AG04449 (cell line): ENCODE results near the gene PYGB.

Source experiments
- CTCF ChIA-PET: fragments of 350-600 bp; formaldehyde crosslinking; extraction: SDS; loops from one replicate; lab custom pipeline; 2021; ENCODE audit warnings: antibody characterized with exemption; lab: Yijun Ruan, JAX
- POLR2A ChIA-PET: fragments of 400-600, 350-600 bp; formaldehyde crosslinking; extraction: SDS; loops from one replicate; lab custom pipeline; 2020; ENCODE audit warnings: antibody characterized with exemption, inconsistent platforms; lab: Yijun Ruan, JAX
- DNase-seq: peaks from one replicate; pipeline ENCODE4 v3.0.0-alpha.2; 2010; ENCODE audit warnings: low read depth, low spot score
- H3K4me3 ChIP-seq: 2 replicates; pipeline ENCODE4 v1.5.1; 2011; ENCODE audit warnings: low read depth, mild to moderate bottlenecking, control low read depth, low read length
- CTCF ChIP-seq: IDR thresholded peaks from one replicate; pipeline ENCODE4 v1.5.1; 2011; ENCODE audit warnings: mild to moderate bottlenecking, moderate library complexity, low read length, control low read depth, inconsistent platforms; ENCODE audit not compliant: insufficient read depth; ENCODE audit errors: missing control alignments

Gene PYGB

GRCh38 chr20:25293910-25294458 is 46.1 kb downstream of the PYGB start:
- ChIA-PET POLR2A (no interaction called here), CTCF (interaction anchor here (1.0 to 5.0 kb wide), 13 partner anchors 8 to 300 kb away, joined by 3 to 99 read pairs (median 4); partner anchors contain the start of gene PYGB)
- no peak for DNase-seq
- no peak for TF ChIP-seq CTCF
- H3K4me3 ChIP-seq = no peak overlapping the region

DNA sequence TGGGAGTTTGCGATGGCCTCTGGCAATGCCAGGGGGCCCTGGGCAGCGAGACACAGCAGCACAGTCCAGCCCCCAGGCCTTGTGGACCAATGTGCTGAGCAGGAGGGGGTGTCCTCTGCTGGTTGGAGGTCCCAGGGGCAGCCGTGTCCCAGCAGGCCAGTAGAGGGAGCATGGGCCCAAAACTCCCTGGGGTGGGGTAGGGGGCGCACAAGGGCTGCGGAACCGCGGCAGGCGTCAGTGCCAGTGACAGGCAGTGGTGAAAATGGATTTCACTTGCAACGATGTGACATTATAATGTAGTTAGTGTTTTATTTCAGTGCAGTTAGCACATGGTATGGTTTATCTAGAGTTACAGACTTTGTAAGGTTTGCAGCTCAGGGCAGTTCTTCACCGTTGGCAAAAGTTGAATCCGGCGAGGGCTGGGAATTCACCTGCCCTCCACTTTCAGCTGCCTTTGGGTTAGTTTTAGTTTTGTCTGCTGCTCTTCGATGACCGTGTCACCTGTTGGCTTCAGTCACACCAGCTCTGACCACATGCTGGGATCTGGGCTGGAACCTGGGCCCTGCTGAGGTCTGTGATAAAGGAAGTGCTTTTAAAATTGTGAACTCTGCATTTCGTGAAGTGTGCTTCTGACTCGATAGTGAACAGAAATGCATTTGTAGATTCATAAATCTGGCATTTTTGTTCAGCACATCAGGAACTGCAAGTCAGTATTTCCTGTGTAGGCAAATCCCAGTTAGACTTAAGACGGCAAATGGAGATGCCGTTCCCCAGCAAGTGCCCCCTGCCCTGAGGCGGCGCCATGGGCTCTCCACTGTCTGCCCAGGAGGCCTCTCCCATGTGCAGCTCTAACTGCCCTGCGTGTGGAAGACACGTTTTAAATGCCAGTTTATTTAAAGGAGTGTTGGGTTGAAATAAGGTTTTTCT is 46.8 kb downstream of the PYGB start:
- ChIA-PET POLR2A (no interaction called here), CTCF (interaction anchor here (0.6 to 5.0 kb wide), 19 partner anchors 8 to 301 kb away, joined by 3 to 99 read pairs (median 5); partner anchors contain the start of gene PYGB)
- DNase-seq = no peak
- no peak overlapping the region for H3K4me3 ChIP-seq
- peak; percentile 100 for TF ChIP-seq CTCF

- H3K4me3 ChIP-seq = no peak overlapping the region
- ChIA-PET POLR2A (no interaction called here), CTCF (interaction anchor here (0.6 to 5.0 kb wide), 17 partner anchors 9 to 301 kb away, joined by 3 to 99 read pairs (median 5); no protein-coding TSS in a partner anchor)
- no peak for DNase-seq
- TF ChIP-seq CTCF = no peak
Measured at GRCh38 chr20:25295386-25296093, 47.7 kb downstream of the PYGB start.

GRCh38 chr20:25296094-25297093 is 48.5 kb downstream of the PYGB start:
- no peak for DNase-seq

More at GRCh38 chr20:25296094-25297093, 48.5 kb downstream of the PYGB start:
- peak; percentile 27 for TF ChIP-seq CTCF
- CTCF ChIA-PET = interaction anchor here (0.8 to 5.0 kb wide), 15 partner anchors 8 to 302 kb away, joined by 3 to 99 read pairs (median 4); no protein-coding TSS in a partner anchor
- H3K4me3 ChIP-seq = no peak overlapping the region
- POLR2A ChIA-PET = no interaction called here
